ENCODE measurements around the gene POU5F1.
"Not testable (repeated sequence)": the region's sequence is repeated elsewhere in the genome, so short reads cannot be mapped to it uniquely, and the experiment has no call there.

POU5F1 gene

GRCh38 chr6:31194061-31194834 is 23.8 kb upstream of the POU5F1 start:
- intact Hi-C loops (cut with DNase I): loop anchor here (5.0 kb wide), 1 partner anchor 57 kb away; the partner anchor contains the start of gene PSORS1C2
- no peak for DNase-seq

GRCh38 chr6:31193206-31193605 is 22.7 kb upstream of the POU5F1 start:
- DNase-seq: no peak
- intact Hi-C loops (cut with DNase I): loop anchor here (5.0 kb wide), 1 partner anchor 56 kb away; the partner anchor contains the start of gene PSORS1C2

GRCh38 chr6:31192431-31193105 is 22.1 kb upstream of the POU5F1 start:
- intact Hi-C loops (cut with DNase I): loop anchor here (5.0 kb wide), 1 partner anchor 55 kb away; the partner anchor contains the start of gene PSORS1C2
- DNase-seq: peak; percentile 25 to 86 (median 72)

GRCh38 chr6:31190488-31190887 is 20.0 kb upstream of the POU5F1 start:
- intact Hi-C loops (cut with DNase I): loop anchor here (5.0 kb wide), 1 partner anchor 53 kb away; the partner anchor contains the start of gene PSORS1C2
- no peak for DNase-seq

- intact Hi-C loops (cut with DNase I); DNase-seq: not testable (repeated sequence)
Measured at GRCh38 chr6:31189223-31189622, 18.7 kb upstream of the POU5F1 start.

GRCh38 chr6:31187780-31188194 is 17.3 kb upstream of the POU5F1 start:
- intact Hi-C loops (cut with DNase I): no loop called here

GRCh38 chr6:31186052-31186734 is 15.7 kb upstream of the POU5F1 start:
- intact Hi-C loops (cut with DNase I): no loop called here
- peak in 1 of 42 donors; percentile 43 for DNase-seq

More at GRCh38 chr6:31187780-31188194, 17.3 kb upstream of the POU5F1 start:
- DNase-seq: no peak

GRCh38 chr6:31185695-31186051 is 15.2 kb upstream of the POU5F1 start:
- intact Hi-C loops (cut with DNase I); DNase-seq: not testable (repeated sequence)

- DNase-seq; intact Hi-C loops (cut with DNase I): not testable (repeated sequence)
Measured at GRCh38 chr6:31183859-31184258, 13.4 kb upstream of the POU5F1 start.

- DNase-seq; intact Hi-C loops (cut with DNase I): not testable (repeated sequence)
Measured at GRCh38 chr6:31183287-31183686, 12.8 kb upstream of the POU5F1 start.

- intact Hi-C loops (cut with DNase I): no loop called here
- DNase-seq: peak in 34 of 42 donors; percentile 22 to 89 (median 54)
Measured at GRCh38 chr6:31180500-31180899, 10.0 kb upstream of the POU5F1 start.

- no peak for DNase-seq
- intact Hi-C loops (cut with DNase I): no loop called here
Measured at GRCh38 chr6:31179896-31180295, 9.4 kb upstream of the POU5F1 start.

GRCh38 chr6:31179042-31179386 is 8.5 kb upstream of the POU5F1 start:
- intact Hi-C loops (cut with DNase I): no loop called here

GRCh38 chr6:31178143-31179041 is 7.9 kb upstream of the POU5F1 start:
- DNase-seq: no peak
- intact Hi-C loops (cut with DNase I): no loop called here

More at GRCh38 chr6:31179042-31179386, 8.5 kb upstream of the POU5F1 start:
- DNase-seq: no peak

GRCh38 chr6:31175971-31176370 is 5.5 kb upstream of the POU5F1 start:
- no peak for DNase-seq
- intact Hi-C loops (cut with DNase I): no loop called here

GRCh38 chr6:31174378-31174777 is 3.9 kb upstream of the POU5F1 start:
- no peak for DNase-seq
- intact Hi-C loops (cut with DNase I): no loop called here

GRCh38 chr6:31173406-31173805 is 2.9 kb upstream of the POU5F1 start:
- no peak for DNase-seq
- intact Hi-C loops (cut with DNase I): no loop called here

- no peak for DNase-seq
- intact Hi-C loops (cut with DNase I): no loop called here
Measured at GRCh38 chr6:31172973-31173384, 2.5 kb upstream of the POU5F1 start.

Measured in head of caudate nucleus (tissue), 42 donors.